HG02885 (cell line): ENCODE data around the gene SOD3.

Source experiments
- ATAC-seq: cut with Tn5 transposase; IDR thresholded peaks from one replicate; pipeline ENCODE4 v1.9.1; 2021; ENCODE audit warnings: mild to moderate bottlenecking; ENCODE audit not compliant: unreplicated experiment, poor library complexity

Gene SOD3

DNA sequence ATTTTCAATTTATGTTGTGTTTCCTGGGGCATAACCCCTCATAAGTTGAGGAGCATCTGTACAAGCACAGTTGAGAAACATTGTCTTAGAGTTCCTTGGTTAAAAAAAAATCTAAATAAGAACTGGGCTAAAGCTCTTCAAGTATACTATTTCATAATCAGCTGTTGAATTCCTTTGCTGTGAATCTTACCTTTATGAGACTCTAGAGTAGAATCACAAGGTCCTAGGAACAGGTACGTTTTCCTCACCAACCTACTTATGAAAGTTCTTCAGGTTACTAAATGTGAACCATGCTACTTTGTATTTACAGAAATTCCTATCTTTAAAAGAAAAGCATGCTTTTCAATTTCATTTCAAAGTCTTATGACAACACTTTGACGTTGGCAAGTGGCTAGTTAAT is 20.9 kb upstream of the SOD3 start:
- no peak for ATAC-seq

DNA sequence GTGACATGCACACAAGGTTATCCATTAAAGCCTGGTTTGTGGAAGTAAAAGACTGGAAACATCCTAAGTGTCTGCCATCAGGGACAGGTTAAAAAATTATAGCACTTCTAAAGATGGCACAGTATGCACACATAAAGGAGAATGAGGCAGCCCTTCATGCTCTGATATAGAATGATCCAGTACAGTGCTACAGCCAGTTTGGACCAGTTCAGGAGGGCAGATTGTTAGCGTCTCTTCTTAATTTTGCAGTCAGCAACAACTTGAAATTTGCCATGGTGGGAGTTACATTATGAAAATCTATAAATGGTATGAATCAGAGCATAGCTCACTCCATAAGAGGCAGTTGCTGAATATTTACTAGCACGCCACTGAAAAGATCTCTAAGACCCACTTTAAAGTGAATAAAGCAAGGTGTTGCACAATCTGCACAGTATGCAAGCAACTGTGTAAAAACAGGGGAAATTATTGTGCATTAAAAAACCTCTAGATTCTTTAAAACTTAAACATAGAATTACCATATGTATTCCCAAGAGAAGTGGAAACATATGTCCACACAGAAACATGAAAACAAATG is 20.3 kb upstream of the SOD3 start:
- ATAC-seq = no peak

DNA sequence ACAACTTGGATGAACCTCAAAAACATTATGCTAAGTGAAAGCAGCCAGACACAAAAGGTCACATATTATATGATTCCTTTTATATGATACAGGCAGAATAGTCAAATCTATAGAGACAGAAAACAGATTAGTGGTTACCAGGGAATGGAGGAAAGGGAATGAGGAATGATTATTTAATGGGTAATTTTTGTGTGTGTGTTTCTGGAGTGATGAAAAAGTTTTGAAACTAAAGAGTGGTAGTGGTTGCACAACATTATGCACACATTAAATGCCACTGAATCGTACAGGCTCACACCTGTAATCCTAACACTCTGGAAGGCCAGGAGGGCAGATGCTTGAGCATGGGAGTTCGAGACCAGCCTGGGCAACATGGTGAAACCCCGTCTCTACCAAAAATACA is 19.6 kb upstream of the SOD3 start:
- no peak for ATAC-seq

GRCh38 chr4:24777536-24778463 is 17.6 kb upstream of the SOD3 start:
- no peak for ATAC-seq

GRCh38 chr4:24778464-24779225 is 16.7 kb upstream of the SOD3 start:
- no peak for ATAC-seq

- no peak for ATAC-seq
These were observed 14.4 kb upstream of the SOD3 start for GRCh38 chr4:24780936-24781495.

DNA sequence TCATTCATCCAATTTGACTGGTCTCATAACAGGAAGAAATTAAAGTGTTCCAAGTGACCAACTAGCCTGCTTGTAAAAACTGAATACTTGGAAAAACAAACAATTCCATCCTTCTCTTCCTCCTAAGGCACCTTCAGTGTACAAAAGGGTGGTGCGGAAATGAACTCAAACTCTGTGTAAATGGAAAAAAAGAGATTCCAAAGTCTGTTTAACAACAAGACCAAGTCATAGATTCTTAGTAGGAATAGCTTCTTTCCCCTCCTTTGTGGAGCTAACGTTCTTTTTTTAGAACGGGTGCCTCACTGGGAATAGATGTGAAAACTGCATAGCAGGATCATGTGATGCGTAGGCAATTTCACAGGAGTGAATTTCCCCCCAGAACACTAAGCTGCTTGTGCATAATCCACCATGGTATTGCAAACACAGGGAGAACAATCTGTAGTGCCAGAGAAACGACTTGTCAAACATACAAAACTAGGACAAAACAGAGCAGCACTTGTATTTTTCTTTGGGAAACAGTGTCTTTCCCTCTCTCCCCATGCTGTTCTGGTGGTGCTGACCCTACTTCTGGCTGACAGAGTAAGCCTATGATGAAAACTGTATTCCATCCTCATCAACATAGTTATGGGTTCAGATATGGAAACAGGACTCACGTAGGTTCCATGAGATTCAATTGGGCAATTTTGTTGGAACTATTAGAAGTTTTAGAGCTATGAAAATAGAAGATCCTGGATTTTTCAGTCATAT is 13.2 kb upstream of the SOD3 start:
- ATAC-seq = no peak

GRCh38 chr4:24783506-24783905 is 11.9 kb upstream of the SOD3 start:
- no peak for ATAC-seq

GRCh38 chr4:24791043-24791442 is 4.3 kb upstream of the SOD3 start:
- no peak for ATAC-seq

- no peak for ATAC-seq
These were observed 2.8 kb upstream of the SOD3 start for GRCh38 chr4:24792552-24792951.

GRCh38 chr4:24793219-24794005 is 2.0 kb upstream of the SOD3 start:
- ATAC-seq = no peak

DNA sequence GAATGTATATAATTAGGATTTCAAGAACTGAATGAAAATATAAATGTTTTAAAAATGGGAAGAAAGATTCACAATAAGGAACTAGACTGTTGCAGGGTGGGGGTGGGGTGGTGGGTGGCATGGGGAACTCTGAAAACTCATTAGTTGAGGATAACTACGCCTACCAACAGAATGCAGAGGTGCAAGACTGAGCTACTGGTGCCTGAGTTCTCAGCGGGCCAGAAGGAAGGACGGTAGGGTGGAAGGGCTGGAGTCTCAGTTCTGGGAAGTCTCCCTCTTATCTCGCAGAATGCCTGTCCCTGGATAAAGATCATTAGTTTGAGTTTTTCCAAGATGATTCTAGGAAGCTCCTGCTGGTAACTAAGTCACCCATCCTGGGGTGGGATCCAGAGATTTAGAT is 1.3 kb upstream of the SOD3 start:
- ATAC-seq = no peak

- no peak for ATAC-seq
These were observed 893 bp upstream of the SOD3 start for GRCh38 chr4:24794480-24794879.

DNA sequence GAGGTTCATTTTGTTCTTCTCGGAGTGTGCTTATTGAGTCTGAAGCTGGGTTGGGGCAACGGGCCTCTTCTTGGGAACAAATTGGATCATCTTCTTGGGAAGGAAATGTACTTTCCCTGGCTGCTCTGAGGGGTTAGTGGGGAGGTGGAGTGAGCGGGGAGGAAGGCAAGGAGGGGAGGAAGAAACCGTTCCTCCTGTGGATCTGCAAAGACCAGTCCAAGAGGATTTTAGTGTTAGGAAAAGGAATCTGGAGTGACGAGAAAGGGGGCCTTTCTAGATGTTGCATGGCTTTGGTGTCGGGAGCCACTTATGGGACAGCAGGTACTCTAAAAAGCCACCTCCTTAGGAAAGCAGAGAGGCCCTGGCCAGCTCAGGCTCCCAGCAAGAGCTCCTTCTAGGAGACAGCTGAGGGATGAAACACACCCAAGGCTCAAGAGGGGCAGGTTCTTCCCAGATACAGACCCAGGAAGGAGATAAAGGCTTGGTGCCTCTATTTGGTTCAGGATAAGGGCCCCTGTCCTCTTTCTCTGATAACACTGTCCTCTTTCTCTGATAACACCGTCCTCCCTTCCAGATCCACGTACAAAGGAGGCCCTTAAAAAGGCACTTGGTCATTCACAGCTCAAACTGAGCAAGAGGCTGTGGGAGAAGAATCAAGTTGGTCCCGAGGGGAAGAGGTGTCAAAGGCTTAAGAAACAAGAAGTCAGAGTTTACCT is 451 bp downstream of the SOD3 start:
- ATAC-seq = no peak

- ATAC-seq = no peak
These were observed 1.2 kb downstream of the SOD3 start for GRCh38 chr4:24796620-24797019.

GRCh38 chr4:24798036-24798610 is 2.8 kb downstream of the SOD3 start:
- no peak for ATAC-seq

DNA sequence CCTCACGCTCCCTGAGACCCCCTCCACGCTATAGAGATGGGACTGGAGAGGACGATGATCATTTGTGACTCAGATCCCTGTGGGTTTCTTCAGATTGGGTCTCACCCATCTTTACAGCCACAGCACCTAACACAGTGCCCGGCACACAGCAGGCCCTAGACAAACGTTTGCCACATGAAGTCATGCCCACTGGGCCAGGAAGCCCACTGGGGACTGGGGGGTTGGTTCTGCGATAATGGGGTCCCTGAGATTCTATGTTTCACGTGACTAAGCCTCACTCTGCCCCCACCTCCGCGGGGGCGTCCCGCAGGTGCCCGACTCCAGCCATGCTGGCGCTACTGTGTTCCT is 3.8 kb downstream of the SOD3 start:
- ATAC-seq = no peak

GRCh38 chr4:24799544-24800324 is 4.4 kb downstream of the SOD3 start:
- no peak for ATAC-seq
